Vagina (tissue), 2 donors: Measurements from ENCODE around the gene KMT2A. TPM values are rescaled to one million over a fixed set of nuclear protein-coding genes. Genes with fewer than 3 reads are reported as not detected.
A peak's percentile ranks its signal among the peaks of the same experiment; 100 is the strongest.

Source experiments
- DNase-seq, 2 donors: peaks; one replicate each; pipeline ENCODE4 v3.0.0-alpha.2; 2017; ENCODE audit errors: extremely low spot score in 2 of 2
- H3K27ac ChIP-seq: fragments of 200-600 bp; sonication (generic); one replicate; pipeline ENCODE4 v1.5.1; 2019
- H3K27me3 ChIP-seq: fragments of 200-600 bp; sonication (generic); one replicate; pipeline ENCODE4 v1.5.1; 2019
- H3K36me3 ChIP-seq, 2 donors: fragments of 200-600 bp; sonication (generic); one replicate each; pipeline ENCODE4 v1.5.1; 2017 to 2019
- H3K4me1 ChIP-seq: fragments of 200-600 bp; sonication (generic); one replicate; pipeline ENCODE4 v1.5.1; 2019
- H3K4me3 ChIP-seq, 2 donors: fragments of 200-600 bp; sonication (generic); 1 replicate in 1 of 2; 2 replicates in 1 of 2; pipeline ENCODE4 v1.5.1; 2016 to 2019
- H3K9me3 ChIP-seq: fragments of 200-600 bp; sonication (generic); one replicate; pipeline ENCODE4 v1.5.1; 2019
- CTCF ChIP-seq, 3 experiments: fragments of 450-650 bp in 2 of 3; fragments of 200-600 bp in 1 of 3; sonication (generic) in 1 of 3; IDR thresholded peaks; one replicate each; pipeline ENCODE4 v1.5.1; 2017 to 2019; ENCODE audit warnings: antibody characterized with exemption in 3 of 3, mild to moderate bottlenecking in 2 of 3, moderate library complexity in 2 of 3
- POLR2A ChIP-seq, 2 donors: fragments of 450-650 bp; IDR thresholded peaks; one replicate each; pipeline ENCODE4 v1.6.1; 2017; ENCODE audit warnings: antibody characterized with exemption in 2 of 2, mild to moderate bottlenecking in 2 of 2, moderate library complexity in 2 of 2
- POLR2AphosphoS5 ChIP-seq, 2 donors: sonication (generic); formaldehyde crosslinking; IDR thresholded peaks; one replicate each; pipeline ENCODE4 v1.9.0; 2017; ENCODE audit warnings: antibody characterized with exemption in 2 of 2, mild to moderate bottlenecking in 2 of 2, low read depth in 1 of 2; ENCODE audit not compliant: insufficient read depth in 1 of 2
- intact Hi-C: fragments of 100-400 bp; cut with DNase I; formaldehyde crosslinking; loops from one replicate; pipeline ENCODE4 v1.15.1; 2023
- total RNA-seq: library from RNA; depleted of rRNA; stranded (reverse); fragments of >200 nt; gene quantifications from one replicate; pipeline ENCODE4 v1.2.3, GENCODE V29; 2016

The KMT2A gene
- total RNA-seq, 1 donor from 2014 or later = 72.7 TPM

- H3K36me3 ChIP-seq = peaks cover 0 to 48% of the 10 kb centered on the region in 2 donors
- no peak overlapping the region for H3K4me3 ChIP-seq
- intact Hi-C loops = no loop called here
- H3K4me1 ChIP-seq = no peaks in the 10 kb centered on the region
- H3K27me3 ChIP-seq = no peaks in the 10 kb centered on the region
- no peak for DNase-seq
- no peak overlapping the region for H3K27ac ChIP-seq
- TF ChIP-seq POLR2A (IDR thresholded peaks at IDR 0.05) (no peak), CTCF (IDR thresholded peaks at IDR 0.05) (no peak), POLR2AphosphoS5 (IDR thresholded peaks at IDR 0.05; ENCODE audit: insufficient read depth in 1 of 2, low read depth in 1 of 2) (no peak)
- H3K9me3 ChIP-seq = no peaks in the 10 kb centered on the region
Measured at GRCh38 chr11:118521892-118522311, 85.6 kb downstream of the KMT2A start.

GRCh38 chr11:118522571-118523072 lies 86.3 kb downstream of the KMT2A start:
- Histone ChIP-seq H3K27me3 (no peaks in the 10 kb centered on the region), H3K27ac (no peak overlapping the region), H3K4me3 (no peak overlapping the region), H3K4me1 (no peaks in the 10 kb centered on the region), H3K9me3 (no peaks in the 10 kb centered on the region), H3K36me3 (peaks cover 0 to 42% of the 10 kb centered on the region in 2 donors)
- intact Hi-C loops = no loop called here
- TF ChIP-seq CTCF (IDR thresholded peaks at IDR 0.05) (peak in 1 of 3 experiments; percentile 7), POLR2A (IDR thresholded peaks at IDR 0.05) (no peak)
- DNase-seq = no peak

- no peak for DNase-seq
- Histone ChIP-seq H3K9me3 (no peaks in the 10 kb centered on the region), H3K4me1 (peaks cover 10% of the 10 kb centered on the region), H3K4me3 (no peak overlapping the region), H3K27ac (no peak overlapping the region), H3K27me3 (no peaks in the 10 kb centered on the region), H3K36me3 (peaks cover 0 to 33% of the 10 kb centered on the region in 2 donors)
- no peak for TF ChIP-seq CTCF (IDR thresholded peaks at IDR 0.05)
- TF ChIP-seq POLR2A (IDR thresholded peaks at IDR 0.05) = no peak
- TF ChIP-seq POLR2AphosphoS5 (IDR thresholded peaks at IDR 0.05; ENCODE audit: insufficient read depth in 1 of 2, low read depth in 1 of 2) = no peak
- intact Hi-C loops = no loop called here
Measured at GRCh38 chr11:118524356-118524755, 88.1 kb downstream of the KMT2A start.

- intact Hi-C loops = no loop called here
- Histone ChIP-seq H3K4me1 (peaks cover 16% of the 10 kb centered on the region), H3K36me3 (peaks cover 0 to 27% of the 10 kb centered on the region in 2 donors), H3K9me3 (no peaks in the 10 kb centered on the region), H3K27ac (no peak overlapping the region), H3K4me3 (no peak overlapping the region), H3K27me3 (no peaks in the 10 kb centered on the region)
- DNase-seq = no peak
- no peak for TF ChIP-seq POLR2AphosphoS5 (IDR thresholded peaks at IDR 0.05; ENCODE audit: insufficient read depth in 1 of 2, low read depth in 1 of 2)
- no peak for TF ChIP-seq CTCF (IDR thresholded peaks at IDR 0.05)
- TF ChIP-seq POLR2A (IDR thresholded peaks at IDR 0.05) = no peak
Measured at GRCh38 chr11:118524757-118525470, 88.6 kb downstream of the KMT2A start.

GRCh38 chr11:118526688-118527087 lies 90.4 kb downstream of the KMT2A start:
- TF ChIP-seq POLR2A (IDR thresholded peaks at IDR 0.05) (no peak), POLR2AphosphoS5 (IDR thresholded peaks at IDR 0.05; ENCODE audit: insufficient read depth in 1 of 2, low read depth in 1 of 2) (no peak), CTCF (IDR thresholded peaks at IDR 0.05) (no peak)
- Histone ChIP-seq H3K36me3 (peaks cover 0 to 11% of the 10 kb centered on the region in 2 donors), H3K4me3 (no peak overlapping the region), H3K4me1 (peaks cover 28% of the 10 kb centered on the region), H3K27me3 (no peaks in the 10 kb centered on the region), H3K27ac (no peak overlapping the region), H3K9me3 (no peaks in the 10 kb centered on the region)
- intact Hi-C loops = no loop called here
- no peak for DNase-seq
